HCT116 (cell line): ENCODE measurements around the gene AKAP8.

Experiments
- CEBPB ChIP-seq: IDR thresholded peaks from 2 replicates; pipeline ENCODE4 v1.6.1; 2012; ENCODE audit warnings: low read depth
- EZH2 ChIP-seq: fragments of 200-600 bp; sonication (generic); IDR thresholded peaks from 2 replicates; pipeline ENCODE4 v1.6.1; 2017; ENCODE audit warnings: antibody characterized with exemption, mixed run types
- EZH2phosphoT487 ChIP-seq: fragments of 200-600 bp; IDR thresholded peaks from 2 replicates; pipeline ENCODE4 v1.6.1; 2018; ENCODE audit warnings: antibody characterized with exemption, borderline replicate concordance
- FOSL1 ChIP-seq: IDR thresholded peaks from 2 replicates; pipeline ENCODE4 v1.6.1; 2012; ENCODE audit warnings: low read depth
- POLR2A ChIP-seq: IDR thresholded peaks from 2 replicates; pipeline ENCODE4 v1.7.0; 2011; ENCODE audit warnings: borderline replicate concordance; ENCODE audit not compliant: insufficient read depth, insufficient read length; ENCODE audit errors: extremely low read depth
- POLR2AphosphoS5 ChIP-seq: IDR thresholded peaks from 2 replicates; pipeline ENCODE4 v1.6.1; 2011; ENCODE audit warnings: mild to moderate bottlenecking, low read depth, low read length, moderate library complexity
- SIN3A ChIP-seq: IDR thresholded peaks from 2 replicates; pipeline ENCODE4 v1.6.1; 2012; ENCODE audit warnings: low read depth
- YY1 ChIP-seq: IDR thresholded peaks from 2 replicates; pipeline ENCODE4 v1.6.1; 2011; ENCODE audit warnings: low read length, low read depth, moderate library complexity, mild to moderate bottlenecking; ENCODE audit not compliant: insufficient replicate concordance; ENCODE audit errors: extremely low read depth
- ZNF274 ChIP-seq: fragments of 200-500 bp; sonication (Bioruptor generic); IDR thresholded peaks from 2 replicates; pipeline ENCODE4 v1.6.1; 2014; ENCODE audit warnings: mild to moderate bottlenecking, low read depth, low read length, inconsistent platforms
- TF ChIP-seq, protein P1 (sequence below), 3 experiments: fragments of 200-600 bp in 1 of 3; sonication (generic) in 1 of 3; IDR thresholded peaks in 2 of 3; conservative IDR thresholded peaks in 1 of 3; 2 replicates each; pipeline ENCODE4 v1.5.1; 2012 to 2017; ENCODE audit warnings: low read depth in 2 of 3, low read length in 2 of 3, antibody characterized with exemption in 1 of 3, borderline replicate concordance in 1 of 3, control low read depth in 1 of 3, mild to moderate bottlenecking in 1 of 3, mixed read lengths in 1 of 3, mixed run types in 1 of 3, moderate library complexity in 1 of 3; ENCODE audit not compliant: insufficient read depth in 1 of 3
- TF ChIP-seq, protein P2 (sequence below): IDR thresholded peaks from 2 replicates; pipeline ENCODE4 v1.6.1; 2011; ENCODE audit warnings: mild to moderate bottlenecking, low read length, moderate library complexity; ENCODE audit not compliant: insufficient replicate concordance; ENCODE audit errors: extremely low read depth
- TF ChIP-seq, protein P3 (sequence below): IDR thresholded peaks from 2 replicates; pipeline ENCODE4 v1.6.1; 2012

DNA sequence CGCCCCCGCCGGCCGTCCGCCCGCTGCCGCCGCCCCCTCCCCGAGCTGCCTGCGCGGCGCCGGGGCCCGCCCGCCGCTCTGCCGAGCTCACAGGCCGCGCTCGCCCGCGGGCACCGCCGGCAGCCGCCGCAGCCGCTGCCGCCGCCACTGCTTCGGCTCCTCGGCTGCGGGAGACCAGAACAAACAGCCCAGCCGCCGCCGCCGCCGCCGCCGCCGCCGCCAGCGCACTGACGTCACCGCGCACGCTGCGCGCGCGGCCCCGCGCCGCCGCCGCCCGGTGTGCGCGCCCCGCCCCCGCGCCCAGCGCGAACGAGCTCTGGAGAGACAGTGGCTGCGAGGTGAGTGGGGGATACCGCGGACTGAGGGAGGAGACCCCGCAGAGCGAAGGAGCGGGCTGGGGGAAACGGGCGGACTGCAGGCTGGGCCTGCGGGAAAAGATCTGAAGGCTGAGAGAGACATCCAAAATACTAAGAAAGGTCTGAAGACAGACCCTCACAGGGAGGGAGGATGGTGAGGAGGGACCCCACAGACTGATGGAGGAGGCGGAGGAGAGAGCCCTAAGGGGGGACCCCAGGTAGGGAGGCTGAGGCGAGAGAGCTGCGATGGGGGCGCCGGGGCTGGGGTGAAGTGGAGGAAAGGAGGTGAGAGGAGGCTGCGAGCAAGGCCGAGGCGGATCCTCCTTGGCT is 47.1 kb downstream of the AKAP8 start, which contains the start of gene BRD4:
- TF ChIP-seq EZH2phosphoT487 (no peak), POLR2AphosphoS5 (peak; percentile 50), POLR2A (no peak), EZH2 (no peak), ZNF274 (no peak), YY1 (no peak), FOSL1 (no peak), SIN3A (no peak), CEBPB (no peak)
- TF ChIP-seq, protein P1, sequence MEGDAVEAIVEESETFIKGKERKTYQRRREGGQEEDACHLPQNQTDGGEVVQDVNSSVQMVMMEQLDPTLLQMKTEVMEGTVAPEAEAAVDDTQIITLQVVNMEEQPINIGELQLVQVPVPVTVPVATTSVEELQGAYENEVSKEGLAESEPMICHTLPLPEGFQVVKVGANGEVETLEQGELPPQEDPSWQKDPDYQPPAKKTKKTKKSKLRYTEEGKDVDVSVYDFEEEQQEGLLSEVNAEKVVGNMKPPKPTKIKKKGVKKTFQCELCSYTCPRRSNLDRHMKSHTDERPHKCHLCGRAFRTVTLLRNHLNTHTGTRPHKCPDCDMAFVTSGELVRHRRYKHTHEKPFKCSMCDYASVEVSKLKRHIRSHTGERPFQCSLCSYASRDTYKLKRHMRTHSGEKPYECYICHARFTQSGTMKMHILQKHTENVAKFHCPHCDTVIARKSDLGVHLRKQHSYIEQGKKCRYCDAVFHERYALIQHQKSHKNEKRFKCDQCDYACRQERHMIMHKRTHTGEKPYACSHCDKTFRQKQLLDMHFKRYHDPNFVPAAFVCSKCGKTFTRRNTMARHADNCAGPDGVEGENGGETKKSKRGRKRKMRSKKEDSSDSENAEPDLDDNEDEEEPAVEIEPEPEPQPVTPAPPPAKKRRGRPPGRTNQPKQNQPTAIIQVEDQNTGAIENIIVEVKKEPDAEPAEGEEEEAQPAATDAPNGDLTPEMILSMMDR (IDR thresholded peaks at IDR 0.05 in 2 of 3, conservative IDR thresholded peaks at IDR 0.05 in 1 of 3; ENCODE audit: borderline replicate concordance in 1 of 3, insufficient read depth in 1 of 3, low read depth in 2 of 3, low read length in 2 of 3): no peak
- TF ChIP-seq, protein P2, sequence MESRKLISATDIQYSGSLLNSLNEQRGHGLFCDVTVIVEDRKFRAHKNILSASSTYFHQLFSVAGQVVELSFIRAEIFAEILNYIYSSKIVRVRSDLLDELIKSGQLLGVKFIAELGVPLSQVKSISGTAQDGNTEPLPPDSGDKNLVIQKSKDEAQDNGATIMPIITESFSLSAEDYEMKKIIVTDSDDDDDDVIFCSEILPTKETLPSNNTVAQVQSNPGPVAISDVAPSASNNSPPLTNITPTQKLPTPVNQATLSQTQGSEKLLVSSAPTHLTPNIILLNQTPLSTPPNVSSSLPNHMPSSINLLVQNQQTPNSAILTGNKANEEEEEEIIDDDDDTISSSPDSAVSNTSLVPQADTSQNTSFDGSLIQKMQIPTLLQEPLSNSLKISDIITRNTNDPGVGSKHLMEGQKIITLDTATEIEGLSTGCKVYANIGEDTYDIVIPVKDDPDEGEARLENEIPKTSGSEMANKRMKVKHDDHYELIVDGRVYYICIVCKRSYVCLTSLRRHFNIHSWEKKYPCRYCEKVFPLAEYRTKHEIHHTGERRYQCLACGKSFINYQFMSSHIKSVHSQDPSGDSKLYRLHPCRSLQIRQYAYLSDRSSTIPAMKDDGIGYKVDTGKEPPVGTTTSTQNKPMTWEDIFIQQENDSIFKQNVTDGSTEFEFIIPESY: no peak
- TF ChIP-seq, protein P3, sequence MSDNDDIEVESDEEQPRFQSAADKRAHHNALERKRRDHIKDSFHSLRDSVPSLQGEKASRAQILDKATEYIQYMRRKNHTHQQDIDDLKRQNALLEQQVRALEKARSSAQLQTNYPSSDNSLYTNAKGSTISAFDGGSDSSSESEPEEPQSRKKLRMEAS: no peak
